Breast epithelium (tissue), 3 donors: ENCODE results near the gene ZNF318.

Source experiments
- CTCF ChIP-seq, 3 donors: fragments of 450-650 bp; IDR thresholded peaks; one replicate each; pipeline ENCODE4 v1.5.1; 2016 to 2017; ENCODE audit warnings: antibody characterized with exemption in 3 of 3, mild to moderate bottlenecking in 3 of 3, moderate library complexity in 3 of 3
- POLR2A ChIP-seq: fragments of 450-650 bp; IDR thresholded peaks from one replicate; pipeline ENCODE4 v1.6.1; 2016; ENCODE audit warnings: antibody characterized with exemption, mild to moderate bottlenecking, moderate library complexity
- POLR2AphosphoS5 ChIP-seq, 3 donors: sonication (generic); formaldehyde crosslinking; IDR thresholded peaks; one replicate each; pipeline ENCODE4 v1.6.1; 2017; ENCODE audit warnings: antibody characterized with exemption in 3 of 3

GRCh38 chr6:43396408-43397149 lies 27.1 kb upstream of the ZNF318 start:
- TF ChIP-seq CTCF (IDR thresholded peaks at IDR 0.05) (no peak), POLR2AphosphoS5 (IDR thresholded peaks at IDR 0.05) (no peak), POLR2A (no peak)
